ENCODE data around the gene TBCK. TPM values are rescaled to one million over a fixed set of nuclear protein-coding genes. Genes with fewer than 3 reads are reported as not detected.

The TBCK gene
- total RNA-seq, 1 experiment from 2014 or later = 22.3 TPM

- DNase-seq (ENCODE audit: low read depth, low spot score) = no peak
- Histone ChIP-seq H3K27me3 (ENCODE audit: insufficient read depth, low read length) (no peaks in the 10 kb centered on the region), H3K9me2 (ENCODE audit: insufficient read depth) (no peaks in the 10 kb centered on the region), H3K36me3 (ENCODE audit: control insufficient read depth in 1 of 2, insufficient read depth in 2 of 2, low read length in 2 of 2) (peaks cover 0 to 3% of the 10 kb centered on the region in 2 experiments; a peak in 1 of 4 replicates), H4K20me1 (ENCODE audit: insufficient read depth) (no peaks in the 10 kb centered on the region), H3K4me1 (ENCODE audit: control insufficient read depth in 1 of 2, insufficient read depth in 2 of 2, low read length in 2 of 2) (no peaks in the 10 kb centered on the region), H2AFZ (ENCODE audit: low read depth, low read length, poor library complexity, severe bottlenecking) (no peak overlapping the region), H3K4me2 (ENCODE audit: low read length) (no peak overlapping the region), H3K9me3 (ENCODE audit: control insufficient read depth in 1 of 2, insufficient read depth in 1 of 2, low read depth in 1 of 2, low read length in 2 of 2) (no peaks in the 10 kb centered on the region; a peak in 2 of 4 replicates), H3K4me3 (replicated peaks in 1 of 2; ENCODE audit: low read depth in 1 of 2, low read length in 2 of 2) (no peak overlapping the region), H3K27ac (ENCODE audit: low read depth, low read length) (no peak overlapping the region), H3K9ac (ENCODE audit: low read length) (no peak overlapping the region), H3K79me2 (ENCODE audit: insufficient read depth, low read length) (no peaks in the 10 kb centered on the region)
- TF ChIP-seq SP1 (IDR thresholded peaks at IDR 0.05; ENCODE audit: low read depth) (no peak), SIN3A (IDR thresholded peaks at IDR 0.05; ENCODE audit: low read depth) (no peak)
- TF ChIP-seq, protein P1, sequence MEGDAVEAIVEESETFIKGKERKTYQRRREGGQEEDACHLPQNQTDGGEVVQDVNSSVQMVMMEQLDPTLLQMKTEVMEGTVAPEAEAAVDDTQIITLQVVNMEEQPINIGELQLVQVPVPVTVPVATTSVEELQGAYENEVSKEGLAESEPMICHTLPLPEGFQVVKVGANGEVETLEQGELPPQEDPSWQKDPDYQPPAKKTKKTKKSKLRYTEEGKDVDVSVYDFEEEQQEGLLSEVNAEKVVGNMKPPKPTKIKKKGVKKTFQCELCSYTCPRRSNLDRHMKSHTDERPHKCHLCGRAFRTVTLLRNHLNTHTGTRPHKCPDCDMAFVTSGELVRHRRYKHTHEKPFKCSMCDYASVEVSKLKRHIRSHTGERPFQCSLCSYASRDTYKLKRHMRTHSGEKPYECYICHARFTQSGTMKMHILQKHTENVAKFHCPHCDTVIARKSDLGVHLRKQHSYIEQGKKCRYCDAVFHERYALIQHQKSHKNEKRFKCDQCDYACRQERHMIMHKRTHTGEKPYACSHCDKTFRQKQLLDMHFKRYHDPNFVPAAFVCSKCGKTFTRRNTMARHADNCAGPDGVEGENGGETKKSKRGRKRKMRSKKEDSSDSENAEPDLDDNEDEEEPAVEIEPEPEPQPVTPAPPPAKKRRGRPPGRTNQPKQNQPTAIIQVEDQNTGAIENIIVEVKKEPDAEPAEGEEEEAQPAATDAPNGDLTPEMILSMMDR (IDR thresholded peaks at IDR 0.05 in 2 of 3, conservative IDR thresholded peaks at IDR 0.05 in 1 of 3; ENCODE audit: borderline replicate concordance in 1 of 3, insufficient read depth in 1 of 3, low read depth in 2 of 3, low read length in 2 of 3) = no peak
- intact Hi-C loops (cut with micrococcal nuclease) = no loop called here
- no peak for ATAC-seq
- BruUV-seq (replicated peaks) = no TSS peak
- CTCF ChIA-PET = no interaction called here
- POLR2A ChIA-PET = no interaction called here
- RAD21 ChIA-PET (ENCODE audit: low non-redundant PET in 1 of 2, low total read pairs in 2 of 2, uncharacterized antibody in 2 of 2, unreplicated experiment in 2 of 2) = no interaction called here
Measured at GRCh38 chr4:106090826-106091225, 225.2 kb downstream of the TBCK start.

- no TSS peak for BruUV-seq (replicated peaks)
- no peak overlapping the region for H3K4me2 ChIP-seq (ENCODE audit: low read length)
- no peaks in the 10 kb centered on the region for H3K27me3 ChIP-seq (ENCODE audit: insufficient read depth, low read length)
- H3K4me1 ChIP-seq (ENCODE audit: control insufficient read depth in 1 of 2, insufficient read depth in 2 of 2, low read length in 2 of 2) = no peaks in the 10 kb centered on the region
- H3K9ac ChIP-seq (ENCODE audit: low read length) = no peak overlapping the region
- DNase-seq (ENCODE audit: low read depth, low spot score) (no peak), ATAC-seq (no peak)
- TF ChIP-seq JUND (IDR thresholded peaks at IDR 0.05) (no peak), CBX3 (IDR thresholded peaks at IDR 0.05; ENCODE audit: low read depth) (no peak), SP1 (IDR thresholded peaks at IDR 0.05; ENCODE audit: low read depth) (no peak), SIN3A (IDR thresholded peaks at IDR 0.05; ENCODE audit: low read depth) (no peak), ATF3 (IDR thresholded peaks at IDR 0.05) (no peak), YY1 (IDR thresholded peaks at IDR 0.05; ENCODE audit: extremely low read depth, insufficient replicate concordance, low read depth, low read length) (no peak), POLR2AphosphoS5 (IDR thresholded peaks at IDR 0.05; ENCODE audit: low read depth, low read length) (no peak)
- TF ChIP-seq, protein P1 (IDR thresholded peaks at IDR 0.05 in 2 of 3, conservative IDR thresholded peaks at IDR 0.05 in 1 of 3; ENCODE audit: borderline replicate concordance in 1 of 3, insufficient read depth in 1 of 3, low read depth in 2 of 3, low read length in 2 of 3) = no peak
- TF ChIP-seq, protein P2, sequence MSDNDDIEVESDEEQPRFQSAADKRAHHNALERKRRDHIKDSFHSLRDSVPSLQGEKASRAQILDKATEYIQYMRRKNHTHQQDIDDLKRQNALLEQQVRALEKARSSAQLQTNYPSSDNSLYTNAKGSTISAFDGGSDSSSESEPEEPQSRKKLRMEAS (IDR thresholded peaks at IDR 0.05) = no peak
- H2AFZ ChIP-seq (ENCODE audit: low read depth, low read length, poor library complexity, severe bottlenecking) = no peak overlapping the region
- no peaks in the 10 kb centered on the region for H3K9me3 ChIP-seq (ENCODE audit: control insufficient read depth in 1 of 2, insufficient read depth in 1 of 2, low read depth in 1 of 2, low read length in 2 of 2)
- intact Hi-C loops (cut with micrococcal nuclease) = no loop called here
- H4K20me1 ChIP-seq (ENCODE audit: insufficient read depth) = no peaks in the 10 kb centered on the region
- H3K79me2 ChIP-seq (ENCODE audit: insufficient read depth, low read length) = no peaks in the 10 kb centered on the region
- H3K27ac ChIP-seq (ENCODE audit: low read depth, low read length) = no peak overlapping the region
- H3K4me3 ChIP-seq (replicated peaks in 1 of 2; ENCODE audit: low read depth in 1 of 2, low read length in 2 of 2) = no peak overlapping the region
- H3K9me2 ChIP-seq (ENCODE audit: insufficient read depth) = no peaks in the 10 kb centered on the region
- ChIA-PET POLR2A (no interaction called here), CTCF (no interaction called here), RAD21 (ENCODE audit: low non-redundant PET in 1 of 2, low total read pairs in 2 of 2, uncharacterized antibody in 2 of 2, unreplicated experiment in 2 of 2) (no interaction called here)
- H3K36me3 ChIP-seq (ENCODE audit: control insufficient read depth in 1 of 2, insufficient read depth in 2 of 2, low read length in 2 of 2) = no peaks in the 10 kb centered on the region
Measured at GRCh38 chr4:106083065-106083464, 232.9 kb downstream of the TBCK start.
